ENCODE measurements around the gene MYOM3.
"Not testable (repeated sequence)": the region's sequence is repeated elsewhere in the genome, so short reads cannot be mapped to it uniquely, and the experiment has no call there.

The MYOM3 gene

DNA sequence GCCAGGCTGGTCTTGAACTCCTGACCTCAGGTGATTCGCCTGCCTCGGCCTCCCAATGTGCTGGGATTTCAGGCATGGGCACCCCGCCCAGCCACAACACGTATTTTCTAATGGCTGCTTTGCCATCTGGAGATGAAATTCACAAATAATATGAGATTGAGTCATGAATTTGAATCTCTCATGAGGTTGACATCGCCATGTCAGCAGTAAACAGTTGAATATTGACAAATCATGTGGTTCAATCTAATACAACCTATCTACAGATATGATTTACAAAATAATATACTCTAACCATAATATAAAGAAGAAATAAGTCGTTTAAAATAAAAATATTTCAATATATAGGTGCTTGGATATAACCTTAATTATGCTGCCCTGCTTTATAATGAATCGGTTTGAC, 42.1 kb downstream of the MYOM3 start:
- DNase-seq = no peak

GRCh38 chr1:24067978-24068377, 44.0 kb downstream of the MYOM3 start:
- DNase-seq = no peak

- DNase-seq = no peak
Observed at GRCh38 chr1:24065304-24065703, 46.6 kb downstream of the MYOM3 start.

- DNase-seq = no peak
Observed at GRCh38 chr1:24062221-24062620, 49.7 kb downstream of the MYOM3 start.

DNA sequence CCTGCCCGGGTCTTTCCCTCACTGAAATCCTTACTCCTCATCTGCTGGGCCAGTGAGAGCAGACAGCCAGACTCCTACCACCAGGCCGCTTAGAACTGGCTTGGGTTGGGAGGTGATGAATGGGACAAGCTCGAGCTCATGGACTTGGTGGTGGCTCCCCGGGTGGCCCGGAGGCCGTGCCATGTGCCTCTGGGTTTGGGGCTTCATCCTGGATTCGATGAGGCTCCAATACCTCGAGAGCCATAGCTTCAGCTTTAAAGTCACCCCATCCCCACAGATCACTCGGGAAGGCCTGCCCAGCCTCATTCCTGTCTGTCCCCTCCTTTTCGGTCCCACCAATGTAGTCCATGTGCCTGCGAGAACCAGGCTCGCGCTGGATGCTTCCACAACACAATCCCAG, 51.5 kb downstream of the MYOM3 start:
- no peak for DNase-seq

DNA sequence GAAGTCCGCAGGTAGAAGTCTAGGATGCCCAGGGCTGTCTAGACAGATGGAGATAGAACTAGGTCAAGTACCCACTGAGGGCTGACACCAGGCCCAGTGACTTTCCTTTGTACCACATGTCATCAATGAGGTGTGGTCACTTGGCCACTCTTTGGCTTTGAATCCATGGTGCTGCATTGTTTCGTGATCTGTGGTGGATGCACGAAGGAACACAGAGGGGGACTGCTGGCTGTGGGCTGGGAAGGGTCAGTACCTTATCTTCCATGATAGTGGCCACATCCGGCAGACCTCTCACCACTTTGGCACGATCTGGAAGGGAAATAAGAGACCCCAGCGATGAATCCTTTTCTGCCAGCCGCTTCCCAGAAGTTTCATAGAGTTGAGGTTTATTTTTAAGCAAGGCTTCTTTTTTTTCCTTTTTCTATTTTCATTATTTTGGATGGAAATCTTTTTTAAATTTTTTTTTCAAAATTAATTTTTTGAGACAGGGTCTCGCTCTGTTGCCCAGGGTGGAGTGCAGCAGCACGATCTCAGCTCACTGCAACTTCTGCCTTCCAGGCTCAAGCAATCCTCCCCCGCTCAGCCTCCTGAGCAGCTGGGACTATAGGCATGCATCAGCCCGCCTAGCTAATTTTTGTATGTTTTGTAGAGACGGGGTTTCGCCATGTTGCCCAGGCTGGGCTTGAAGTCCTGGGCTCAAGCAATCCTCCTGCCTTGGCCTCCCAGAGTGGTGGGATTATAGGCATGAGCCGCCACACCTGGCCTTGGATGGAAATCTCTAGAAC, 53.1 kb downstream of the MYOM3 start:
- DNase-seq = no peak

GRCh38 chr1:24057171-24057570, 54.8 kb downstream of the MYOM3 start:
- DNase-seq = no peak

DNA sequence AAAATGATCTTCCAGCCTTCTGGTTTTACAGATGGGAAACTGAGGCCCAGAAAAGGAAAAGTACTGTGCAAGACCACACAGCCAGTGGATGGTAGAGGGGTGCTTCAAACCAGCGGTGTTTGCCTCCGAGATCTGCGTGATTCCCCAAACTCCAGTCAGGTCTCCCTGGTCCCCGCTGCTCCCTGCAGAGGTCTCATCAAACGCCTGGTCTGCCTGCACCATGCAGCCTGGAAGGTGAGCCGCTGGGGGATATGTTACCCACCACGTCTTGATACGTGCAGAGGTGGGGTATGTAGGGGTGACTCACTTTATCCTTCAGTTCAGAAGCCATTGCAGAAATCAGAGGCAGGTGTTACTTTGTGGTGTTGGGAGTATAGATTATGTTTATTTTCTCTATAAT, 56.3 kb downstream of the MYOM3 start:
- no peak for DNase-seq

- no peak for DNase-seq
Observed at GRCh38 chr1:24052220-24052619, 59.7 kb downstream of the MYOM3 start.

- no peak for DNase-seq
Observed at GRCh38 chr1:24051206-24051945, 60.6 kb downstream of the MYOM3 start.

DNA sequence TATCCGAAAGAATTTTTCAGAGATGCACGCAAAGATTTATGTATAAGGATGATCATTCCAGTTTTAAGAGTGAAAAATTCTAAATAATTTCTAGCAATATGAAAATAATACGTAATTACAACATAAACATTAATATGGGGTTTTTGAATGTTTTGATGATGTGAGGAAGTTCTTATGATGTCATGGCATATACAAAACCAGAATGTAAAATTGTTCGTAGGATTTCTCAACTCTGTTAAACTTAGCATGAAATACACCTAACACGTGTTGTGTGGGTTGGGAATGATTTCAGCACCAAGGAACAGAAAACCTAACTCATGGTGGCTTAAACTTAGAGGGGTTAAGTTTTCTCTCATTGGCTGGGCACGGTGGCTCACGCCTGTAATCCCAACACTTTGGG, 62.2 kb downstream of the MYOM3 start:
- DNase-seq = no peak

DNA sequence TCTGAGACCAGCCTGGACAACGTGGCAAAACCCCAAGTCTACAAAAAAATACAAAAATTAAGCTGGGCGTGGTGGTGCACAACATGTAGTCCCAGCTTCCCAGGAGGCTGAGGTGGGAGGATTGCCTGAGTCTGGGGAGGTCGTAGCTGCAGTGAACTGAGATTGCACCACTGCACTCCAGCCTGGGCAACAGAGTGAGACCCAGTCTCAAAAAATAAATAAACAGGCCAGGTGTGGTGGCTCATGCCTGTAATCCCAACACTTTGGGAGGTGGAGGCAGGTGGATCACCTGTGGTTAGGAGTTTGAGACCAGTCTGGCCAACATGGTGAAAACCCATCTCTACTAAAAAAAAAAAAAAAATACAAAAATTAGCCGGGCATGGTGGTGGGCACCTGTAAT, 63.0 kb downstream of the MYOM3 start:
- not testable (repeated sequence) for DNase-seq

GRCh38 chr1:24048205-24048869, 63.6 kb downstream of the MYOM3 start:
- no peak for DNase-seq

DNA sequence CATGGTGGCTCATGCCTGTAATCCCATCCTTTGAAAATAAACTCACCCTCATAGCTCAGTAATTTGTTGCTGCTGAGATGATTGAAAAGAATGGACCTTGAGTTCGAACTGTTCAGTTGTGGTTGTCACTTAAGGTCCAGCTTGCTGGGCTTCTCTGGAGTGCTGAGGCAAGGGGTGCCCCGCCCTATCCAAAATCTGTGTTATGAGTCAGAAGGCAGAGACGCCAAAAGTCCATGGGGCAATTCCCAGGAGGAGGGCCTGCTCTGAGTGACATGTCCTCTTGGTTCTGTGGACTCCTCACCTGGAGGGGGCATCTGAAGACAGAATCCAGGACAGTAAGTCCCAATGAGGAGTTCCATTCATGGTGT, 64.8 kb downstream of the MYOM3 start:
- no peak for DNase-seq

GRCh38 chr1:24045771-24046170, 66.2 kb downstream of the MYOM3 start:
- no peak for DNase-seq

DNA sequence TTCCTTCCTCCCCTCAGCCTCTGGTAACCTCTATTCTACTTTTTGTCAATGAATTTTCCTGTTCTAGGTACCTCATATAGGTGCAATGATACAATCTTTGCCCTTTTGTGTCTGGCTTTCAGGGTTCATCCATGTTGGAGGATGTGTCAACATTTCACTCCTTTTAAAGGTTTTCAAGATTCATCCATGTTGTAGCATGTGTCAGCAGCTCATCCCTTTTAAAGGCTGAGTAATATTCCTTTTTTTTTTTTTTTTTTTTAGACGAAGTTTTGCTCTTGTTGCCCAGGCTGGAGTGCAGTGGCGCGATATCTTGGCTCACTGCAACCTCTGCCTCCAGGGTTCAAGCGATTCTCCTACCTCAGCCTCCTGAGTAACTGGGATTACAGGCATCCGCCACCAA, 67.3 kb downstream of the MYOM3 start:
- DNase-seq = not testable (repeated sequence)

DNA sequence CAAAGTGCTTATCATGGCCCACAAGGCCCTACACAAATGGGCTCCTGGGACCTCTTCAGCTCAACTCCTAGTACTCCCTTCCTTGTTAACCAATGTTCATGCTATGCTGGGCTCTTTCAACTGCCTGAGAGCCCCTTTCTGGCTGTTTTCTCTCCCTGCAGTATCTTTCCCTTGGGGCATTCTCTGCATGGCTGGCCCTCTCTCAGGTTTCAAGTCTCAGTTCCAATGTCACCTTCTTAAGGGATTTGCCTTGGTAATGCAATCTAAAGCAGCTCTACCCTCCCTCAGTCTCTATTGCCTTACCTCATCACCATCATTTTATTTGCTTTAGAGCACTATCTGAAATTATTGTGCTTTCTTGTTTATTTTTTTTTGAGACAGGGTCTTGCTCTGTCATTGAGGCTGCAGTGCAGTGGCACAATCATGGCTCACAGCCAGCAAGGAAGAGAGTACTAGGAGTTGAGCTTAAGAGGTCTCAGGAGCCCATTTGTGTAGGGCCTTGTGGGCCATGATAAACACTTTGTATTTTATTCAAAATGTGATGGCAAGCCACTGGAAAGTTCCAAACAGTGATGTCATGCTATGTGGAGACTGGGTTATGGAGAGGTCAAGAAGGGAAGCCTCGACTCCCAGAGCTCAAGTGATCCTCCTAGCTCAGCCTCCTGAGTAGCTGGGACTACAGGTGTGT, 68.4 kb downstream of the MYOM3 start:
- no peak for DNase-seq

DNA sequence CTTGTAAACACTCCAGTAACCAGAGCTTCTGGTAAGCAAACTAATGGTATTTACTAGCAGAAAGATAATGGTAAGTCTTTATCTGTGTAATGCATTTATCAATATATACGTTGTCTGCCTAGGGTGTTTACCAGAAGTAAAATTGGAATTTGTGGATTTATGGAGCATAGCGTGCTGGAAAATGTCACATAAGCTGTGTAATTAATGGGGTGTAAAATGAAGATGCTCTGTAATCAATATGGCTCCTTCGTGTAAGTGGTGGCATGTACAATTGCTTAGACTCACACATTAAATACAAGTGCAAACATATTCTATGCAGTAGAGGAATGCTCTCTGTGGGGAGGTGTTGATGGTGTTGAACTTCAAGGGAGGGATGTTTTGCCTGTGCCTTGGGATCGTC, 69.6 kb downstream of the MYOM3 start:
- no peak for DNase-seq

DNA sequence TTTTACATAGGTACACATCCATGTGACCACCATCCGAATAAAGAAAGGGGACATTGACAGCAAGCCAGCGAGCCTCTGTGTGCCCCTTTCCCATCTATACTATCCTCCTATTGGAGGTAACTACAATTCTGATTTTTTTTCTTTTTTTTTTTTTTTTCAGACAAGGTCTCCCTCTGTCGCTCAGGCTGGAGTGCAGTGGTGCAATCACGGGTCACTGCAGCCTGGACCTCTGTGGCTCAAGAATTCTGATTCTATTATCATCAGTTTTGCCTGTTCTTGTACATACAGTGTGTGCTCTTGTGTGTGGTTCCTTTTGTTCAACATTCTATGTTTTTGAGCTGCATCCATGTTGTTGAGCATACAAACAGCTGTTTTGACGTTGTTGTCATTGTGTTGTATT, 75.8 kb downstream of the MYOM3 start:
- DNase-seq = no peak

- DNase-seq = no peak
Observed at GRCh38 chr1:24032981-24033380, 79.0 kb downstream of the MYOM3 start.

GRCh38 chr1:24030976-24031516, 80.9 kb downstream of the MYOM3 start:
- not testable (repeated sequence) for DNase-seq

- DNase-seq = no peak
Observed at GRCh38 chr1:24027838-24028468, 84.0 kb downstream of the MYOM3 start.

Data from activated CD4-positive, alpha-beta T cell treated with anti-CD3 and anti-CD28 coated beads, Interleukin-2, amount 50 U/mL, for 16 hours (primary cell).